GM21423 (cell line): ENCODE measurements around the gene SLAIN1.
"Not testable (repeated sequence)": the region's sequence is repeated elsewhere in the genome, so short reads cannot be mapped to it uniquely, and the experiment has no call there.

Experiments used
- ATAC-seq: cut with Tn5 transposase; IDR thresholded peaks from one replicate; pipeline ENCODE4 v1.9.1; 2021; ENCODE audit warnings: mild to moderate bottlenecking, moderate library complexity; ENCODE audit not compliant: unreplicated experiment

SLAIN1 gene

GRCh38 chr13:77697217-77698103 is at the start of gene SLAIN1:
SLAIN1 (plus strand) TSS chr13:77697687; CDS start chr13:77697914, 227 bp downstream.
- peak; percentile 76 for ATAC-seq

- ATAC-seq = no peak
Observed at GRCh38 chr13:77650409-77650808, 47.1 kb upstream of the SLAIN1 start.

- ATAC-seq = no peak
Observed at GRCh38 chr13:77653301-77653700, 44.2 kb upstream of the SLAIN1 start.

GRCh38 chr13:77660016-77660415 is 37.5 kb upstream of the SLAIN1 start:
- not testable (repeated sequence) for ATAC-seq

GRCh38 chr13:77660841-77661250 is 36.6 kb upstream of the SLAIN1 start:
- ATAC-seq = no peak

GRCh38 chr13:77662301-77662700 is 35.2 kb upstream of the SLAIN1 start:
- not testable (repeated sequence) for ATAC-seq

- ATAC-seq = not testable (repeated sequence)
Observed at GRCh38 chr13:77662831-77663230, 34.7 kb upstream of the SLAIN1 start.

- no peak for ATAC-seq
Observed at GRCh38 chr13:77674852-77675251, 22.6 kb upstream of the SLAIN1 start.

- no peak for ATAC-seq
Observed at GRCh38 chr13:77678691-77679235, 18.7 kb upstream of the SLAIN1 start.

GRCh38 chr13:77687799-77688198 is 9.7 kb upstream of the SLAIN1 start:
- no peak for ATAC-seq

GRCh38 chr13:77691871-77692270 is 5.6 kb upstream of the SLAIN1 start:
- ATAC-seq = no peak

GRCh38 chr13:77692746-77693448 is 4.6 kb upstream of the SLAIN1 start:
- no peak for ATAC-seq

- ATAC-seq = no peak
Observed at GRCh38 chr13:77693449-77693940, 4.0 kb upstream of the SLAIN1 start.

GRCh38 chr13:77696006-77696878 is 1.2 kb upstream of the SLAIN1 start:
- ATAC-seq = no peak

- ATAC-seq = no peak
Observed at GRCh38 chr13:77696879-77697216, 639 bp upstream of the SLAIN1 start.

- ATAC-seq = peak; percentile 26
Observed at GRCh38 chr13:77698201-77699058, 943 bp downstream of the SLAIN1 start.

GRCh38 chr13:77699059-77699680 is 1.7 kb downstream of the SLAIN1 start:
- ATAC-seq = no peak

GRCh38 chr13:77701305-77701704 is 3.8 kb downstream of the SLAIN1 start:
- no peak for ATAC-seq

- ATAC-seq = no peak
Observed at GRCh38 chr13:77702366-77702765, 4.9 kb downstream of the SLAIN1 start.
